Body of pancreas (tissue), 4 donors: Measurements from ENCODE around the gene LRIF1. TPM values are rescaled to one million over a fixed set of nuclear protein-coding genes. Genes with fewer than 3 reads are reported as not detected.

Experiments
- ATAC-seq: fragments of 150-250 bp; one replicate; pipeline ENCODE4 v1.9.1; 2016
- DNase-seq, 4 donors: peaks; one replicate each; pipeline ENCODE4 v3.0.0-alpha.2; 2019
- H3K27ac ChIP-seq, 4 donors: fragments of 200-600 bp; sonication (generic); 1 replicate in 3 of 4; 2 replicates in 1 of 4; pipeline versions ENCODE4 v1.5.1 to v1.6.1; 2016 to 2019; ENCODE audit warnings: mild to moderate bottlenecking in 1 of 4, mixed read lengths in 1 of 4, moderate library complexity in 1 of 4
- H3K27me3 ChIP-seq, 2 donors: fragments of 200-600 bp; sonication (generic); one replicate each; pipeline ENCODE4 v1.6.0; 2016; ENCODE audit warnings: mild to moderate bottlenecking in 1 of 2
- H3K36me3 ChIP-seq, 2 donors: fragments of 200-600 bp; sonication (generic); replicated peaks in 1 of 2; 2 replicates each; pipeline ENCODE4 v1.5.1; 2016; ENCODE audit warnings: low read depth in 2 of 2; ENCODE audit not compliant: insufficient read depth in 1 of 2
- H3K4me1 ChIP-seq: fragments of 200-600 bp; sonication (generic); one replicate; pipeline ENCODE4 v1.6.0; 2016
- H3K4me3 ChIP-seq, 2 donors: fragments of 200-600 bp; sonication (generic); 1 replicate in 1 of 2; 2 replicates in 1 of 2; pipeline ENCODE4 v1.5.1; 2016 to 2019
- H3K9me3 ChIP-seq, 3 donors: fragments of 200-600 bp; sonication (generic); 1 replicate in 2 of 3; 2 replicates in 1 of 3; pipeline ENCODE4 v1.5.1; 2016
- CTCF ChIP-seq, 7 experiments: fragments of 450-650 bp in 4 of 7; fragments of 200-600 bp in 3 of 7; sonication (generic) in 3 of 7; IDR thresholded peaks; one replicate each; pipeline ENCODE4 v1.5.1; 2016 to 2019; ENCODE audit warnings: antibody characterized with exemption in 7 of 7
- POLR2A ChIP-seq, 3 donors: fragments of 450-650 bp; IDR thresholded peaks; one replicate each; pipeline ENCODE4 v1.6.1; 2016; ENCODE audit warnings: antibody characterized with exemption in 3 of 3, mild to moderate bottlenecking in 2 of 3
- WGBS, 2 donors: methylation state at CpG; one replicate each; pipeline ENCODE4 v1.1.5; 2017; 5-methylcytosine and 5-hydroxymethylcytosine counted together
- intact Hi-C: fragments of 100-400 bp; cut with DNase I; formaldehyde crosslinking; loops from one replicate; pipeline ENCODE4 v1.15.1; 2023
- total RNA-seq, 2 donors: library from RNA; depleted of rRNA; stranded (reverse); fragments of >200 nt; gene quantifications; one replicate each; pipeline ENCODE4 v1.1.0, GENCODE V29; 2016

The LRIF1 gene
- total RNA-seq, 2 donors from 2014 or later = 3.6 to 9.9 TPM

- H3K27ac ChIP-seq = no peak overlapping the region
- H3K9me3 ChIP-seq = peaks cover 0 to 7% (median 0%) of the 10 kb centered on the region in 3 donors
- intact Hi-C loops = no loop called here
- no peaks in the 10 kb centered on the region for H3K4me1 ChIP-seq
- H3K36me3 ChIP-seq = no peaks in the 10 kb centered on the region
- DNase-seq (no peak), ATAC-seq (no peak)
- TF ChIP-seq POLR2A (IDR thresholded peaks at IDR 0.05) (no peak), CTCF (IDR thresholded peaks at IDR 0.05) (no peak)
- no peak overlapping the region for H3K4me3 ChIP-seq
- 45 to 53% methylated on average over 1 of the region's 1 CpG for WGBS, 2 donors
- H3K27me3 ChIP-seq = no peaks in the 10 kb centered on the region
Observed at GRCh38 chr1:110975265-110975664, 11.5 kb upstream of the LRIF1 start.

GRCh38 chr1:110967256-110967655 lies 3.5 kb upstream of the LRIF1 start:
- intact Hi-C loops = no loop called here
- WGBS, 2 donors = 36 to 38% methylated on average over 1 of the region's 1 CpG
- Histone ChIP-seq H3K4me3 (no peak overlapping the region), H3K9me3 (peaks cover 0 to 5% (median 2%) of the 10 kb centered on the region in 3 donors), H3K36me3 (no peaks in the 10 kb centered on the region), H3K27me3 (no peaks in the 10 kb centered on the region), H3K27ac (no peak overlapping the region), H3K4me1 (peaks cover 15% of the 10 kb centered on the region)
- DNase-seq = no peak
- ATAC-seq = no peak
- TF ChIP-seq CTCF (IDR thresholded peaks at IDR 0.05) = no peak
- TF ChIP-seq POLR2A (IDR thresholded peaks at IDR 0.05) = no peak

- intact Hi-C loops = no loop called here
- TF ChIP-seq CTCF (IDR thresholded peaks at IDR 0.05) = no peak
- TF ChIP-seq POLR2A (IDR thresholded peaks at IDR 0.05) = no peak
- no peaks in the 10 kb centered on the region for H3K27me3 ChIP-seq
- H3K4me1 ChIP-seq = peaks cover 15% of the 10 kb centered on the region
- peak overlapping the region; percentile 44 to 95 (median 69) for H3K27ac ChIP-seq
- peaks cover 0 to 13% (median 2%) of the 10 kb centered on the region in 3 donors for H3K9me3 ChIP-seq
- ATAC-seq (no peak), DNase-seq (no peak)
- H3K36me3 ChIP-seq = no peaks in the 10 kb centered on the region
- peak overlapping the region in 1 of 2 donors; percentile 45 for H3K4me3 ChIP-seq
- WGBS, 2 donors = 45 to 46% methylated on average over 6 of the region's 6 CpGs
Observed at GRCh38 chr1:110964455-110964903, 757 bp upstream of the LRIF1 start.

GRCh38 chr1:110962892-110963690 lies 631 bp downstream of the LRIF1 start:
- DNase-seq (peak; percentile 42 to 55 (median 46)), ATAC-seq (peak; percentile 28)
- peak overlapping the region; percentile 34 to 51 for H3K4me3 ChIP-seq
- no peaks in the 10 kb centered on the region for H3K27me3 ChIP-seq
- peaks cover 15% of the 10 kb centered on the region for H3K4me1 ChIP-seq
- 5 to 16% methylated on average over 13 to 38 of the region's 38 CpGs for WGBS, 2 donors
- TF ChIP-seq CTCF (IDR thresholded peaks at IDR 0.05) (no peak), POLR2A (IDR thresholded peaks at IDR 0.05) (no peak)
- H3K9me3 ChIP-seq = peaks cover 0 to 13% (median 2%) of the 10 kb centered on the region in 3 donors
- intact Hi-C loops = no loop called here
- no peaks in the 10 kb centered on the region for H3K36me3 ChIP-seq
- peak overlapping the region; percentile 47 to 95 (median 86) for H3K27ac ChIP-seq
